HL-60 (cell line): Measurements from ENCODE around the gene GRIK2.

Experiments used
- GABPA ChIP-seq: IDR thresholded peaks from 2 replicates; pipeline ENCODE4 v1.6.1; 2012; ENCODE audit warnings: low read depth
- POLR2AphosphoS5 ChIP-seq: IDR thresholded peaks from 2 replicates; pipeline ENCODE4 v1.6.1; 2012; ENCODE audit warnings: low read depth
- TF ChIP-seq, protein P1 (sequence below): IDR thresholded peaks from one replicate; pipeline ENCODE4 v1.5.1; 2011; ENCODE audit warnings: low read length, control low read depth, inconsistent platforms; ENCODE audit not compliant: insufficient read depth
- TF ChIP-seq, protein P2 (sequence below): IDR thresholded peaks from 2 replicates; pipeline ENCODE4 v1.6.1; 2012; ENCODE audit warnings: low read depth; ENCODE audit not compliant: insufficient replicate concordance

DNA sequence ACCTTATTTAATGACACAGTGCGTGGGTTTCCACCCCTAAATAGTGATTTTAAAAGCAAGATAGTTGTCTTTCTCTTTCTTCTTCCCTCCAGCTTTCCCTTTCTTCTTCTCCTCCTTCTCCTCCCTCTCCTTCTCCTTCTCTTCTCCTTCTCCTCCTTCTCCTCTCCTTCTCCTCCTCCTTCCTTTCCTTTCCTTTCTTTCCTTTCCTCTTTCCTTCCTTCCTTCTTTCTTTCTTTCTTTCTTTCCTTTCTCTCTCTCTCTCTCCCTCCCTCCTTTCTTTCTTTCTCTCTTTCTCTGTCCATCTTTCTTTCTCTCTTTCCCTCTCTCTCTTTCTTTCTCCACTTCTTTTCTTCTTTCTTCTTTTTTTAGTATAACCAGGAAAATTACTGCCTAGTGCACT is 670.6 kb downstream of the GRIK2 start:
- TF ChIP-seq, protein P1, sequence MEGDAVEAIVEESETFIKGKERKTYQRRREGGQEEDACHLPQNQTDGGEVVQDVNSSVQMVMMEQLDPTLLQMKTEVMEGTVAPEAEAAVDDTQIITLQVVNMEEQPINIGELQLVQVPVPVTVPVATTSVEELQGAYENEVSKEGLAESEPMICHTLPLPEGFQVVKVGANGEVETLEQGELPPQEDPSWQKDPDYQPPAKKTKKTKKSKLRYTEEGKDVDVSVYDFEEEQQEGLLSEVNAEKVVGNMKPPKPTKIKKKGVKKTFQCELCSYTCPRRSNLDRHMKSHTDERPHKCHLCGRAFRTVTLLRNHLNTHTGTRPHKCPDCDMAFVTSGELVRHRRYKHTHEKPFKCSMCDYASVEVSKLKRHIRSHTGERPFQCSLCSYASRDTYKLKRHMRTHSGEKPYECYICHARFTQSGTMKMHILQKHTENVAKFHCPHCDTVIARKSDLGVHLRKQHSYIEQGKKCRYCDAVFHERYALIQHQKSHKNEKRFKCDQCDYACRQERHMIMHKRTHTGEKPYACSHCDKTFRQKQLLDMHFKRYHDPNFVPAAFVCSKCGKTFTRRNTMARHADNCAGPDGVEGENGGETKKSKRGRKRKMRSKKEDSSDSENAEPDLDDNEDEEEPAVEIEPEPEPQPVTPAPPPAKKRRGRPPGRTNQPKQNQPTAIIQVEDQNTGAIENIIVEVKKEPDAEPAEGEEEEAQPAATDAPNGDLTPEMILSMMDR: no peak
- TF ChIP-seq GABPA (no peak), POLR2AphosphoS5 (no peak)
- TF ChIP-seq, protein P2, sequence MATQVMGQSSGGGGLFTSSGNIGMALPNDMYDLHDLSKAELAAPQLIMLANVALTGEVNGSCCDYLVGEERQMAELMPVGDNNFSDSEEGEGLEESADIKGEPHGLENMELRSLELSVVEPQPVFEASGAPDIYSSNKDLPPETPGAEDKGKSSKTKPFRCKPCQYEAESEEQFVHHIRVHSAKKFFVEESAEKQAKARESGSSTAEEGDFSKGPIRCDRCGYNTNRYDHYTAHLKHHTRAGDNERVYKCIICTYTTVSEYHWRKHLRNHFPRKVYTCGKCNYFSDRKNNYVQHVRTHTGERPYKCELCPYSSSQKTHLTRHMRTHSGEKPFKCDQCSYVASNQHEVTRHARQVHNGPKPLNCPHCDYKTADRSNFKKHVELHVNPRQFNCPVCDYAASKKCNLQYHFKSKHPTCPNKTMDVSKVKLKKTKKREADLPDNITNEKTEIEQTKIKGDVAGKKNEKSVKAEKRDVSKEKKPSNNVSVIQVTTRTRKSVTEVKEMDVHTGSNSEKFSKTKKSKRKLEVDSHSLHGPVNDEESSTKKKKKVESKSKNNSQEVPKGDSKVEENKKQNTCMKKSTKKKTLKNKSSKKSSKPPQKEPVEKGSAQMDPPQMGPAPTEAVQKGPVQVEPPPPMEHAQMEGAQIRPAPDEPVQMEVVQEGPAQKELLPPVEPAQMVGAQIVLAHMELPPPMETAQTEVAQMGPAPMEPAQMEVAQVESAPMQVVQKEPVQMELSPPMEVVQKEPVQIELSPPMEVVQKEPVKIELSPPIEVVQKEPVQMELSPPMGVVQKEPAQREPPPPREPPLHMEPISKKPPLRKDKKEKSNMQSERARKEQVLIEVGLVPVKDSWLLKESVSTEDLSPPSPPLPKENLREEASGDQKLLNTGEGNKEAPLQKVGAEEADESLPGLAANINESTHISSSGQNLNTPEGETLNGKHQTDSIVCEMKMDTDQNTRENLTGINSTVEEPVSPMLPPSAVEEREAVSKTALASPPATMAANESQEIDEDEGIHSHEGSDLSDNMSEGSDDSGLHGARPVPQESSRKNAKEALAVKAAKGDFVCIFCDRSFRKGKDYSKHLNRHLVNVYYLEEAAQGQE: no peak
